GM21526 (cell line): ENCODE data around the gene PCARE.

Source experiments
- ATAC-seq: cut with Tn5 transposase; IDR thresholded peaks from one replicate; pipeline ENCODE4 v1.9.1; 2021; ENCODE audit warnings: moderate library complexity; ENCODE audit not compliant: unreplicated experiment, low FRiP score

Gene PCARE

GRCh38 chr2:29012211-29012681, 62.1 kb downstream of the PCARE start:
- ATAC-seq, result no peak
